H9 (cell line): ENCODE data around the gene HS3ST2. TPM values are rescaled to one million over a fixed set of nuclear protein-coding genes. Genes with fewer than 3 reads are reported as not detected.

Experiments used
- DNase-seq: peaks from one replicate; pipeline ENCODE4 v3.0.0-alpha.2; 2017
- H2AFZ ChIP-seq: one replicate; pipeline ENCODE4 v1.6.1; 2013; ENCODE audit warnings: mild to moderate bottlenecking, low read length, control low read depth, moderate library complexity
- H2AK5ac ChIP-seq: 2 replicates; pipeline ENCODE4 v1.6.1; 2013; ENCODE audit warnings: low read length, control low read depth, mixed read lengths; ENCODE audit not compliant: insufficient read length
- H2BK120ac ChIP-seq: one replicate; pipeline ENCODE4 v1.6.1; 2013; ENCODE audit warnings: low read depth, mild to moderate bottlenecking, low read length, control low read depth, inconsistent platforms; ENCODE audit not compliant: poor library complexity, severe bottlenecking
- H2BK12ac ChIP-seq: 2 replicates; pipeline ENCODE4 v1.6.1; 2013; ENCODE audit warnings: low read length, control low read depth, mixed read lengths, low read depth; ENCODE audit not compliant: insufficient read length
- H2BK15ac ChIP-seq: 2 replicates; pipeline ENCODE4 v1.6.1; 2013; ENCODE audit warnings: low read depth, low read length, control low read depth
- H2BK20ac ChIP-seq: one replicate; pipeline ENCODE4 v1.6.1; 2013; ENCODE audit warnings: low read depth, mild to moderate bottlenecking, low read length, control low read depth, inconsistent platforms; ENCODE audit not compliant: poor library complexity, severe bottlenecking
- H2BK5ac ChIP-seq: 2 replicates; pipeline ENCODE4 v1.6.1; 2013; ENCODE audit warnings: low read length, control low read depth, mixed read lengths; ENCODE audit not compliant: insufficient read length
- H3K14ac ChIP-seq: 2 replicates; pipeline ENCODE4 v1.6.1; 2013; ENCODE audit warnings: low read length, control low read depth; ENCODE audit not compliant: insufficient read depth
- H3K18ac ChIP-seq: 2 replicates; pipeline ENCODE4 v1.6.1; 2013; ENCODE audit warnings: low read depth, mild to moderate bottlenecking, mixed read lengths, low read length, control low read depth; ENCODE audit not compliant: insufficient read length
- H3K23ac ChIP-seq: 2 replicates; pipeline ENCODE4 v1.6.1; 2013; ENCODE audit warnings: low read length, control low read depth, mixed read lengths, low read depth; ENCODE audit not compliant: insufficient read length
- H3K23me2 ChIP-seq: 2 replicates; pipeline ENCODE4 v1.6.1; 2013; ENCODE audit warnings: low read depth, mild to moderate bottlenecking, mixed read lengths, low read length, control low read depth; ENCODE audit not compliant: insufficient read length, poor library complexity, severe bottlenecking
- H3K27ac ChIP-seq: 2 replicates; pipeline ENCODE4 v1.5.1; 2013; ENCODE audit warnings: low read length, control low read depth, mixed read lengths, low read depth; ENCODE audit not compliant: insufficient read length
- H3K27me3 ChIP-seq: 2 replicates; pipeline ENCODE4 v1.6.1; 2013; ENCODE audit warnings: low read length, control low read depth, inconsistent platforms; ENCODE audit not compliant: insufficient read depth
- H3K4ac ChIP-seq: 2 replicates; pipeline ENCODE4 v1.6.1; 2013; ENCODE audit warnings: low read depth, mild to moderate bottlenecking, control low read depth, inconsistent platforms, low read length, moderate library complexity
- H3K4me1 ChIP-seq: 2 replicates; pipeline ENCODE4 v1.6.1; 2013; ENCODE audit warnings: low read length, control low read depth, inconsistent platforms; ENCODE audit not compliant: insufficient read depth
- H3K4me2 ChIP-seq: 2 replicates; pipeline ENCODE4 v1.6.1; 2013; ENCODE audit warnings: low read length, control low read depth, mixed read lengths; ENCODE audit not compliant: insufficient read length, insufficient read depth
- H3K56ac ChIP-seq: 2 replicates; pipeline ENCODE4 v1.6.1; 2013; ENCODE audit warnings: low read depth, mild to moderate bottlenecking, mixed read lengths, low read length, control low read depth; ENCODE audit not compliant: insufficient read length
- H3K79me1 ChIP-seq: 2 replicates; pipeline ENCODE4 v1.6.1; 2013; ENCODE audit warnings: low read depth, mild to moderate bottlenecking, moderate library complexity, low read length, control low read depth, inconsistent platforms; ENCODE audit not compliant: insufficient read depth, poor library complexity, severe bottlenecking
- H3K79me2 ChIP-seq: 2 replicates; pipeline ENCODE4 v1.6.1; 2013; ENCODE audit warnings: low read length, control low read depth, inconsistent platforms; ENCODE audit not compliant: insufficient read depth
- H3K9ac ChIP-seq: 2 replicates; pipeline ENCODE4 v1.6.1; 2013; ENCODE audit warnings: low read length, control low read depth, mixed read lengths; ENCODE audit not compliant: insufficient read length; ENCODE audit errors: extremely low read depth
- H3K9me3 ChIP-seq: one replicate; pipeline ENCODE4 v1.6.1; 2013; ENCODE audit warnings: low read depth, low read length, inconsistent platforms; ENCODE audit not compliant: control insufficient read depth
- H3T11ph ChIP-seq: one replicate; pipeline ENCODE4 v1.6.1; 2013; ENCODE audit warnings: mild to moderate bottlenecking, low read length, control low read depth, inconsistent platforms
- H4K20me1 ChIP-seq: one replicate; pipeline ENCODE4 v1.6.1; 2013; ENCODE audit not compliant: control insufficient read depth, insufficient read length, insufficient read depth
- H4K5ac ChIP-seq: 2 replicates; pipeline ENCODE4 v1.6.1; 2013; ENCODE audit warnings: low read depth, mild to moderate bottlenecking, mixed read lengths, low read length, control low read depth; ENCODE audit not compliant: insufficient read length
- H4K8ac ChIP-seq: replicated peaks from 2 replicates; pipeline ENCODE4 v1.6.1; 2013; ENCODE audit warnings: low read length, control low read depth, mixed read lengths, low read depth; ENCODE audit not compliant: insufficient read length
- H4K91ac ChIP-seq: 2 replicates; pipeline ENCODE4 v1.6.1; 2013; ENCODE audit warnings: low read depth, mild to moderate bottlenecking, moderate library complexity, mixed read lengths, low read length, control low read depth; ENCODE audit not compliant: insufficient read length
- H3K27ac Mint-ChIP-seq, 3 experiments: 2 replicates in 2 of 3; 3 replicates in 1 of 3; pipeline ENCODE4 v1.8.0; 2020 to 2021; ENCODE audit warnings: mixed read lengths in 3 of 3, mild to moderate bottlenecking in 1 of 3, moderate library complexity in 1 of 3
- H3K27me3 Mint-ChIP-seq: 2 replicates; pipeline ENCODE4 v1.8.0; 2021; ENCODE audit warnings: low read depth, mild to moderate bottlenecking, moderate library complexity, mixed read lengths
- H3K36me3 Mint-ChIP-seq, 3 experiments: 2 replicates in 2 of 3; 3 replicates in 1 of 3; pipeline ENCODE4 v1.8.0; 2020 to 2021; ENCODE audit warnings: low read depth in 3 of 3, mixed read lengths in 3 of 3; ENCODE audit not compliant: insufficient read depth in 1 of 3
- H3K4me1 Mint-ChIP-seq, 2 experiments: 2 replicates each; pipeline ENCODE4 v1.8.0; 2020; ENCODE audit warnings: mixed read lengths in 2 of 2
- H3K4me3 Mint-ChIP-seq, 2 experiments: 2 replicates in 1 of 2; 3 replicates in 1 of 2; pipeline ENCODE4 v1.8.0; 2020 to 2021; ENCODE audit warnings: mild to moderate bottlenecking in 2 of 2, mixed read lengths in 2 of 2, moderate library complexity in 1 of 2
- H3K9me3 Mint-ChIP-seq, 2 experiments: 2 replicates in 1 of 2; 3 replicates in 1 of 2; pipeline ENCODE4 v1.8.0; 2020; ENCODE audit warnings: mild to moderate bottlenecking in 2 of 2, mixed read lengths in 2 of 2, moderate library complexity in 1 of 2
- CTCF ChIP-seq: fragments of 200-600 bp; sonication (generic); conservative IDR thresholded peaks from 3 replicates; pipeline ENCODE4 v1.8.0; 2021; ENCODE audit warnings: antibody characterized with exemption, mild to moderate bottlenecking
- WGBS: extraction: QIAGEN DNeasy Blood & Tissue Kit; methylation state at CpG from one replicate; pipeline ENCODE4 v1.1.7; 2013; ENCODE audit warnings: missing lambda C conversion rate, low lambda C conversion rate, mixed read lengths; ENCODE audit not compliant: insufficient read length; ENCODE audit errors: extremely low coverage; 5-methylcytosine and 5-hydroxymethylcytosine counted together
- total RNA-seq: library from RNA; stranded (reverse); gene quantifications from 2 replicates; pipeline ENCODE4 v1.2.1, GENCODE V29; 2021

Gene HS3ST2
- total RNA-seq, 1 experiment from 2014 or later, result 3.1 TPM

GRCh38 chr16:22941970-22942501, 128.1 kb downstream of the HS3ST2 start:
- H3K4me2 ChIP-seq, result no peak overlapping the region
- H3K79me2 ChIP-seq, result no peaks in the 10 kb centered on the region
- no peak overlapping the region for H4K5ac ChIP-seq
- Mint-ChIP-seq H3K36me3 (no peaks in the 10 kb centered on the region), H3K9me3 (no peaks in the 10 kb centered on the region), H3K27me3 (peaks cover 9% of the 10 kb centered on the region), H3K4me1 (peaks cover 18 to 27% of the 10 kb centered on the region in 2 experiments), H3K27ac (no peak overlapping the region), H3K4me3 (no peak overlapping the region)
- WGBS, result no CpG with 5 or more reads among the region's 2 CpGs
- no peak overlapping the region for H3K9ac ChIP-seq
- no peak overlapping the region for H3K56ac ChIP-seq
- H3K4ac ChIP-seq, result no peak overlapping the region
- no peak overlapping the region for H3K27ac ChIP-seq
- no peaks in the 10 kb centered on the region for H3K27me3 ChIP-seq
- H2BK12ac ChIP-seq, result no peak overlapping the region
- no peaks in the 10 kb centered on the region for H3K79me1 ChIP-seq
- no peak for DNase-seq
- H2AFZ ChIP-seq, result no peak overlapping the region
- no peak overlapping the region for H2BK120ac ChIP-seq
- no peak overlapping the region for H3T11ph ChIP-seq
- no peak overlapping the region for H4K91ac ChIP-seq
- H4K8ac ChIP-seq, result no peak overlapping the region
- TF ChIP-seq CTCF, result no peak
- no peaks in the 10 kb centered on the region for H3K4me1 ChIP-seq
- H2BK5ac ChIP-seq, result no peak overlapping the region
- H3K23me2 ChIP-seq, result no peaks in the 10 kb centered on the region
- no peaks in the 10 kb centered on the region for H4K20me1 ChIP-seq
- no peak overlapping the region for H3K23ac ChIP-seq
- H3K14ac ChIP-seq, result no peak overlapping the region
- no peaks in the 10 kb centered on the region for H3K9me3 ChIP-seq
- H2BK20ac ChIP-seq, result no peak overlapping the region
- no peak overlapping the region for H2AK5ac ChIP-seq
- H3K18ac ChIP-seq, result no peak overlapping the region
- no peak overlapping the region for H2BK15ac ChIP-seq
